HG03175 (cell line): ENCODE results near the gene KCNJ5.

Source experiments
- ATAC-seq: cut with Tn5 transposase; IDR thresholded peaks from one replicate; pipeline ENCODE4 v1.9.1; 2021; ENCODE audit warnings: mild to moderate bottlenecking, moderate library complexity; ENCODE audit not compliant: unreplicated experiment

Gene KCNJ5

DNA sequence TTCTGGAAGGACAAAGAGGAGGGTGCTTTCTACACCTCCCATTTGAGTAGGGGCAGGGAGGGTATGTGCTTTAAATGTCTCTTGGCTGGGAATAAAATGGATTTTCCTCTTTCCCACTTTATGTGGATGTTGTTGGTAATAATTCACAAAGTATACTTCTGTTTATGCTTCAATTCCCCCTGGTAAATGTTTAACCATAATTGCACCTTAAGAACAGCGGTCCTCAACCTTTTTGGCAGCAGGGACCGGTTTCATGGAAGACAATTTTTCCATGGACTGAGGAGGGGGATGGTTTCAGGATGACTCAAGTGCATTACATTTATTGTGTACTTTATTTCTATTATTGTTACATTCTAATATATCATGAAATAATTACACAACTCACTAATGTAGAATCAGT, 55.5 kb downstream of the KCNJ5 start:
- no peak for ATAC-seq

DNA sequence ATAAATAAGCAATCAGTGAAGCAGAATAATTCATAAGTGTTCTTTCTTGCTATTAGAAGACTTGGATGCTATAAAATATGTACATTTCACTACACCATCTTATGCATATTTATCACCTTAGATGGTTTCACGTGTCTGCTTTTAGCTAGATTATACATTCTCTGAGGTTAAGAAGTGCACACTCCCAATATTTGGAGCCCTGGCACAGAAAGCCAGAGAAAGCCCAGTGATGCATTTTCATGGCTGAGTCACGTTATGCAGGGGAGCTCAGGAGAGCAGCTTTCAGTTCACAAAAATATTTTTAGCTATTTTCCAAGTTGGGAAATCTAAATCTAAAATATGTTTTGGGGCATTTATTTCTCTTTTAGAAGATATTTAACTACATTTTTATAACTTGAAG, 56.6 kb downstream of the KCNJ5 start:
- ATAC-seq, result no peak

DNA sequence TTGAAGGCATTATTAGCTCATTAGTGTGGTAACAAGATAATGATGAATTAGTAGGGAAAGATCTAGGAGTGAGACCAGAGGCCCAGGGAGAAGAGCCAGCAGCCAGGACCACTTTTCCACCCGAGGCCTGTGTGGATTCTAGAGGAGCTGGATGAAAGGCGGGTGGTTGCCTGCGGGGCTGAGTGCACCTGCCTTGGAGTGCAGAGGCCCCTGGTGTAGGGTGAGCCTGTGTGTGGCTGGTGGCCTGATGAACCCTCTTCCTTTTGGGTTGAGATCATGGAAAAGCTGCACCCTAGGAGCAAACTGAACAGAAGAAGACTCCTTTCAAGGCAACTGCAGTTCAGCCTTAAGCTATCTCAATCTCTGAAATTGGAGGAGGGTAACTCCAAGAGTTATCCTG, 57.4 kb downstream of the KCNJ5 start:
- no peak for ATAC-seq

DNA sequence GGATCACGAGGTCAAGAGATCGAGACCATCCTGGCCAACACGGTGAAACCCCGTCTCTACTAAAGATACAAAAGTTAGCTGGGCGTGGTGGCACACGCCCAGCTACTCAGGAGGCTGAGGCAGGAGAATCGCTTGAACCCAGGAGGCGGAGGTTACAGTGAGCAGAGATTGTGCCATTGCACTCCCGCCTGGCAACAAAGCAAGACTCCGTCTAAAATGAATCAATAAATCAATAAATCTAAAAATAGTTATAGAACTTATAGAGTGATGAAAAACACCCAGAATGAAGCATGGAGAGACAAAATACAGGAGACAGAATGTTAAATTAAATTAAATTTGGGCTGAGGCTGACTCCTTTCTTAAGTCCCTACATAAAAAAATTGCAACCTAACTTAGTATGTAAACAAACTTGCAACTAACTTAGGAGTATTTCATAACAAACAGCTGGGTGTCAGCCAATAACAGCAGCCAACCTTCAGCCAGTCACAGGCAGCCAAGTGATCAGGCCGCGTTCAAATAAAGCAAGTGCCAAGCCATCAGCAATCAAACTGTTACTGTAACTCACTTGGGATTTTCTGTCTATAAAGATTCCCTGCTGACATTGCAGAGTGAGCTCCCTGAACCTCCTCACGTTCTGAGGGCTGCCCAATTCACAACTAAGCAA, 58.8 kb downstream of the KCNJ5 start:
- no peak for ATAC-seq

DNA sequence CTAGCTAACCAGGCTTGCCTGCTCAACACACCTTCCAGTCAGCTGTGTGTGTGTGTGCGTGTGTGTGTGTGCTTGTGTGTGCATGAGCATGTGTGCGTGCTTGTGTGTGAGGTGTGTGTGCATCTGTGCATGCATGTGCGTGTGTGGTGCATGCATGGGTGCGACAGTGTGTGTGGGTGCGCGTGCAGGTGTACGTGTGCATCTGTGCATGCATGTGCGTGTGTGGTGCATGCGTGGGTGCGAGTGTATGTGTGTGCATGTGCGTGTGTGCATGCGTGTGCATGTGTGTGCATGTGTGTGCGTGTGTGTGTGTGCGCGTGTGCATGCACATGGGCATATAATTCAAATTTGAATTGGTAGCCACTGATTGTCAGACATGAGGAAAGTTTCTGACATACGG, 62.0 kb downstream of the KCNJ5 start:
- ATAC-seq, result no peak

DNA sequence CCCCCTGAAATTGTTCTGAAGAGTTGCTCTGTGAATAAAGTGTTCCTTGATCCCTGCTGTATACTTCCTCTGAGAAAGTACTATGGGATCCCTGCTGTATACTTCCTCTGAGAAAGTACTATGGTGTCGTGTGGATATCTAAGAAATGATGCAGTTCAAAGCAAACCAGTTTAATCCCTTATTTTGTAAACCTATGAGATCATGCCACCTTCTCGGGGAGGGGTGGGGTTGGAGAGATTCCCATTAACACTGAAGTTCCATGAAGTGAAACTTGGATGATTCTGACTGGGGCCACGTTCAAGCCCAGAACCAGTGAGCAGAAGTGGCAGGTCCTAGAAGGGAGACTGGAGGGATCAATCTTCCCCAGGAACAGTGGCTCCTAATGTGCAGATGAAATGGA, 64.5 kb downstream of the KCNJ5 start:
- no peak for ATAC-seq

DNA sequence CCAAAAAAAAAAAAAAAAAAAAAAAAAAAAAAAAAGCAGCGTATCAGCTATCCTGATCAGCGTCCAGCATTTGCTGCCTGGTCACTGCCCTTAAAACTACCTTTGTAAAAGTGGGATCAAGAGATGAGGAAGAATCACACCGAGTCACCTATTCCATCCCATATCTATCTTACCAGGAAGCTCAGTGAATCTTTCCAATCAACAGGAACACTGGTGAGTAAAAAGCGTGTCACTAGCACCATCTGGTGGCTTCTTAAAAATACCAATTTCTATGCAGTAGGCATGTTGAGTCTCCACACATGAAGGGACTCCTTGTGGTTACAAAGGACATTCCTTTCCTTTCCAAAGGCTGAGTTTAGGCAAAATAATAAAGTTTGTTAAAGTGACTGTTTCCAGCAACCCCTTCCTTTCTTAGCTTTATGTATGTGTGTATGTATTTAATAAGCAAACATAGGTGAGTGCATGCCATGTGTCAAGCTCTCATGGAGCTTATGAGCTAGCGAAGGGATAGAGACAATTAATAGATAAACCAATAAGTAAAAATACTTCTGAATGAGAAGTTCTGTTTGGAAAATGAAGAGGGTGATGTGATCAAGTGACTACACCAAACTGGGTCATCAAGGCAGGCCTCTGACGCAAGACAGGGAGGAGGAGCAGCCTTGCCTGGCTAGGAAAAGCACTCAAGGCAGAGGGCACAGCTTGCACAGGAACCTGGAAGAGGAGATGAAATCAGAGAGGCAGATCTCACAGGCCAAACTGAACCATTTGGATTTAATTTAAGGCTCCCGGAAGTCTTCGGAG, 65.4 kb downstream of the KCNJ5 start:
- peak; percentile 61 for ATAC-seq

DNA sequence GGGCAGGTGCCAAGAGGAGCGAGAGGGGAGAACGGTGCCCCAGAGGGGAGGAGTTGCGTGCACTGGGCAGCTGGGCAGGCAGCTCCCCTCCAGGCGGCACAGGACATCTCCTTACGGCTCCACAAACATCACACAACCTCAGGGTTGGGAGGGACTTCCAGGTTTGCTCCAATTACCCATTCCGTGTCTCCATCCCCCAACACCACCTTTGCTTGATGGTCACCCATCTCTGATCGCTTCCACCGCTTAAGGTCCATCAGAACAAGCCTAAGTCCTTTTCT, 66.0 kb downstream of the KCNJ5 start:
- no peak for ATAC-seq

DNA sequence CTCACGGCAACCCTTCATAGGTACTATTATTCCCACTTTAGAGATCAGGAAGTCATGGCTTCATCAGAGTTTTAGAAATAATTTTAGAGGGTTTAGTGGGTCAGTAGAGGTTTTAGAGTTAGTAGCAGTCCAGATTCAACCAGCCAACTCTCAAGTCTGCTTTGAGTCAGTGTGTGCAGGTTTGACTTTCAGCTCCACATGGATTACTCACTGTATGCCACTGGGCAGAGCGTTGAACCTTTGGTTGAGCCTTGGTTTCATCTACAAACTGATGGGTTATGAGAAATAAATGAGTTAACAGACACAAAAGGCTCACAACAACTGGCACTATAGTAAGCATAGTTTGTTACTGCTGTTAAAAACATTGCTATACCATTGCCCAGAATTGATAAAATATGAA, 70.5 kb downstream of the KCNJ5 start:
- ATAC-seq, result no peak

DNA sequence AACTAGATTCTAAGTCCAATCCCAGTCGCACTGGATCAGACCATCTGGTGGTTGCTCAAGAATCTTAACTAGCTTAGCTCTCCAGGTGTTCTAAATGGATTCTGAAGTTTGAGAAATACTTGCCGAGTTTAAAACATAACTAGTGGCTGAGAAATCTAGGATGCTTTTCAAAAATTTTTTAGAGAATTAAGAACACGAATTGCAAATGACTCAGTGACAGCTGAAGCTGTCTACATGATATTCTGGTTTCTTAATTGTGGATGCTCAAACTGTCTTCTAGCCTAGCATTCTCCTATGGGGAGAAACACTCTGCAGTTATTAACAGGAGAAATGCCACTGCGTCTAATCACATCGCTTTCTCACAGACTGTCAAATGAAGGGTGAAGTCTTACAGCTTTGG, 71.7 kb downstream of the KCNJ5 start:
- no peak for ATAC-seq

DNA sequence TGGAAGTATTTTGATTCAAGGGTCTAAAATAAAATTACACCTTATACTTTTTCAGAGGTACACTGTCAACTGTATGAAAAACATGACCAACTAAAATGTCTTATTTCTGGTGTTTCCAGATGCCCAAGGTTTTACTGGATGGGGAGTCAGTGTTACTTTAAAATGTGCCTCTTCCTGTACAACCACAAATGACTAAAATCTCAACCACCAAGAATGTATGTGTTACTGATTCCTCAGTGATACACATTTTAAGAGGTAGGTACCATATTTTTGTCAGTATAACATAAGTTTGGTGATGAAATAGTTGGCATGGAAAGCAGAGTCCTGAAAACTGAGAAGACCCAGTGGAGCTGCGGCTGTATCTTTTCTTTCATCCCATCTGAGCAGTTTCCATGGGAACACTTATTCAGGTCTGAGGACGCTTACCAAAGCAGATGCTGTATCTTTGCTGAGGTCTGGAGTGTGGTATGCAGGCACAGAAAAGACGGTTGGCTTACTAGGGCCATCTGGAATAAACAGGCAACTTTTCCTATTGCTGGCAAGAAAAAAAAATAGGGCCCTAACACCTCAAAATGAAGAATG, 72.7 kb downstream of the KCNJ5 start:
- peak; percentile 45 for ATAC-seq

DNA sequence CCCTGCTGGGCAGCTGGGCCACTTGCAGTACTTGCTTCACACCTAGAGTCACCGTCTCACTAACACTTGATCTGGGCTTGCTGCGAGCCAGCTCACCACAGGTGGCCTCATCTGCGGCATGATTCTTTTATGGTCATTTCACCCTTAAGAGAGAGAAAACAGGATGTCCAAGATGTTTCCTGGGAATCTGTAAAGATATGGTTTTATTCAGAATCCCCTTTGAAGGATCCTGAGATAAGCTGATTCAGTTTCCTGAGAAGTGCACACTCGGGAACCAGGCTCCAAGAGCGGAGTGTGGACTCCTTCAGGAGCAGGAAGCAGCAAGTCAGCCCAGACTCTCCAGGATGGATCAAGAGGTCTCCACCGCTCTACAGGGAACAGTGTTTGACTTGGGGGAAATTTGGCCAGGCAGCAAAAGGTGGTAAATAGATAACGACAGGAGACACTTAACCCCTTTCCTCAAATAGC, 73.3 kb downstream of the KCNJ5 start:
- no peak for ATAC-seq

DNA sequence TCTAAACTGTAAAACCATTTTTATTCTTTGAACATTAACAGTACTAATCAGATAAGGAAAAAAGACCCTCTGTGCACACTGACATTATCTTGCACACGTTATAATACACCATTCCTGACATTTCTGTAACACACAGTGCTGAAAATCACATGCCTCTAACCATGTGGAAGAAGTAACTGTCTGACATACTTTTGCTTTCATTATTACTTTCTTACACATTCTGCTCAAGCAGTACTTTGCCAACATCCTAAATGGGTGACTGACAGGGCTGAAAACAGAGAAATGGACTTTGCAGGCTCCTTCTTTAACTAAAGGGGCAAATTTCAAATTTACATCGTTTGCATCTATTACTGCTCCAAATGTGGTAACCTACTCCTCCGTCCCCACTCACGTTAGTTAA, 74.3 kb downstream of the KCNJ5 start:
- ATAC-seq, result peak; percentile 93

DNA sequence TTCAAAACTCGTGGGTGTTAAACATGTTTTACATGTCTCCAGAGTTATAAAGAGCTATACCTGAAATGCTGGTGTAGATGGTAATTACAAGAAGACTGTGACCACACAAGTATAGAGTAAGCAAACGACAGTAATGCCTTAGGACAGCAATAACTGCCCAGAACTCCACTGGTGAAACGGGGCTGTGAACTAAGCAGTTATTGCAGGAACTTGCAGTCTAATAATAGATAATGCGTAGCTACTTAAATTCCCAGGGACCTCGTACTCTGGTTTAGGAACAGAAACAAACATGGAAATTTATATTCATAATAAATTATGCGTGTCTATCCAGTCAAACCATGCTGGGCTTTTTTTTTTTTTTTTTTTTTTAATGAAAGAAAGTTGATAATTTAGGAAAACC, 76.4 kb downstream of the KCNJ5 start:
- no peak for ATAC-seq

DNA sequence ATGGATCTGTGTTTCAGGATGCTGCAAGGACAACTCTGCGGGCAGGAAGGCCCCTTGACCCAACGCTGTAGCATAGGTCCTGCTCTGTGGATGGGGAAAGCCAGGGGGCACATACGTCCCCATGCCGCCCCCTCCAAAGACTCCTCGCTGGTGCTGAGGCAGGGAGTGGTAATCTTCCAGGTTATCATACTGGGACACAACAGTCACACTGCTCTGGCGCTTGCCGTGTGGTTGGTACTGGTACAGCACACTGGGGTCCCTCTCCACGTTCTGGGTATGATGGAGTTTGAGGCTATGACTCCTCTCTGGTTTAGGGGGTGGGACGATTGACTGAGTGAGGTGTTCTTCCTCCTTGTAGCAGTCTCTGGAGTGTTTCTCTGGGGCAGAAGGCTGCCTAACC, 77.8 kb downstream of the KCNJ5 start:
- peak; percentile 28 for ATAC-seq
